Measurements from ENCODE around the gene PCDHGB6.
"Not testable (repeated sequence)": the region's sequence is repeated elsewhere in the genome, so short reads cannot be mapped to it uniquely, and the experiment has no call there.

DNA sequence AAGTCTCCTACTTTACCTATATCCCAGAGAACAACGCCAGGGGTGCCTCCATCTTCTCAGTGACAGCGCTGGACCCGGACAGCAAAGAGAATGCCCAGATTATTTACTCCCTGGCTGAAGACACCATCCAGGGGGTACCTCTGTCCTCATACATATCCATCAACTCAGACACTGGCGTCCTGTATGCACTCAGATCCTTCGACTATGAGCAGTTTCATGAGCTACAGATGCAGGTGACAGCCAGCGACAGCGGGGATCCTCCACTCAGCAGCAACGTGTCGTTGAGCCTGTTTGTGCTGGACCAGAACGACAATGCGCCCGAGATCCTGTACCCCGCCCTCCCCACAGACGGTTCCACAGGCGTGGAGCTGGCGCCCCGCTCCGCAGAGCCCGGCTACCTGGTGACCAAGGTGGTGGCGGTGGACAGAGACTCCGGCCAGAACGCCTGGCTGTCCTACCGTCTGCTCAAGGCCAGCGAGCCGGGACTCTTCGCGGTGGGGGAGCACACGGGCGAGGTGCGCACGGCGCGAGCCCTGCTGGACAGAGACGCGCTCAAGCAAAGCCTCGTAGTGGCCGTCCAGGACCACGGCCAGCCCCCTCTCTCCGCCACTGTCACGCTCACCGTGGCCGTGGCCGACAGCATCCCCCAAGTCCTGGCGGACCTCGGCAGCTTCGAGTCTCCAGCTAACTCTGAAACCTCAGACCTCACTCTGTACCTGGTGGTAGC is 6.9 kb downstream of the PCDHGB6 start:
- not testable (repeated sequence) for TF ChIP-seq SOX15 (CRISPR knock-in tag; IDR thresholded peaks at IDR 0.05); SMAD3 (CRISPR knock-in tag; IDR thresholded peaks at IDR 0.05; ENCODE audit: borderline replicate concordance); ESRRA (CRISPR knock-in tag; IDR thresholded peaks at IDR 0.05; ENCODE audit: borderline replicate concordance); ETV6 (CRISPR knock-in tag; IDR thresholded peaks at IDR 0.05); CREM (CRISPR knock-in tag; IDR thresholded peaks at IDR 0.05)
- TF ChIP-seq, protein P1, sequence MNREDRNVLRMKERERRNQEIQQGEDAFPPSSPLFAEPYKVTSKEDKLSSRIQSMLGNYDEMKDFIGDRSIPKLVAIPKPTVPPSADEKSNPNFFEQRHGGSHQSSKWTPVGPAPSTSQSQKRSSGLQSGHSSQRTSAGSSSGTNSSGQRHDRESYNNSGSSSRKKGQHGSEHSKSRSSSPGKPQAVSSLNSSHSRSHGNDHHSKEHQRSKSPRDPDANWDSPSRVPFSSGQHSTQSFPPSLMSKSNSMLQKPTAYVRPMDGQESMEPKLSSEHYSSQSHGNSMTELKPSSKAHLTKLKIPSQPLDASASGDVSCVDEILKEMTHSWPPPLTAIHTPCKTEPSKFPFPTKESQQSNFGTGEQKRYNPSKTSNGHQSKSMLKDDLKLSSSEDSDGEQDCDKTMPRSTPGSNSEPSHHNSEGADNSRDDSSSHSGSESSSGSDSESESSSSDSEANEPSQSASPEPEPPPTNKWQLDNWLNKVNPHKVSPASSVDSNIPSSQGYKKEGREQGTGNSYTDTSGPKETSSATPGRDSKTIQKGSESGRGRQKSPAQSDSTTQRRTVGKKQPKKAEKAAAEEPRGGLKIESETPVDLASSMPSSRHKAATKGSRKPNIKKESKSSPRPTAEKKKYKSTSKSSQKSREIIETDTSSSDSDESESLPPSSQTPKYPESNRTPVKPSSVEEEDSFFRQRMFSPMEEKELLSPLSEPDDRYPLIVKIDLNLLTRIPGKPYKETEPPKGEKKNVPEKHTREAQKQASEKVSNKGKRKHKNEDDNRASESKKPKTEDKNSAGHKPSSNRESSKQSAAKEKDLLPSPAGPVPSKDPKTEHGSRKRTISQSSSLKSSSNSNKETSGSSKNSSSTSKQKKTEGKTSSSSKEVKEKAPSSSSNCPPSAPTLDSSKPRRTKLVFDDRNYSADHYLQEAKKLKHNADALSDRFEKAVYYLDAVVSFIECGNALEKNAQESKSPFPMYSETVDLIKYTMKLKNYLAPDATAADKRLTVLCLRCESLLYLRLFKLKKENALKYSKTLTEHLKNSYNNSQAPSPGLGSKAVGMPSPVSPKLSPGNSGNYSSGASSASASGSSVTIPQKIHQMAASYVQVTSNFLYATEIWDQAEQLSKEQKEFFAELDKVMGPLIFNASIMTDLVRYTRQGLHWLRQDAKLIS (CRISPR knock-in tag; IDR thresholded peaks at IDR 0.05; ENCODE audit: borderline replicate concordance) = not testable (repeated sequence)
- TF ChIP-seq, protein P2, sequence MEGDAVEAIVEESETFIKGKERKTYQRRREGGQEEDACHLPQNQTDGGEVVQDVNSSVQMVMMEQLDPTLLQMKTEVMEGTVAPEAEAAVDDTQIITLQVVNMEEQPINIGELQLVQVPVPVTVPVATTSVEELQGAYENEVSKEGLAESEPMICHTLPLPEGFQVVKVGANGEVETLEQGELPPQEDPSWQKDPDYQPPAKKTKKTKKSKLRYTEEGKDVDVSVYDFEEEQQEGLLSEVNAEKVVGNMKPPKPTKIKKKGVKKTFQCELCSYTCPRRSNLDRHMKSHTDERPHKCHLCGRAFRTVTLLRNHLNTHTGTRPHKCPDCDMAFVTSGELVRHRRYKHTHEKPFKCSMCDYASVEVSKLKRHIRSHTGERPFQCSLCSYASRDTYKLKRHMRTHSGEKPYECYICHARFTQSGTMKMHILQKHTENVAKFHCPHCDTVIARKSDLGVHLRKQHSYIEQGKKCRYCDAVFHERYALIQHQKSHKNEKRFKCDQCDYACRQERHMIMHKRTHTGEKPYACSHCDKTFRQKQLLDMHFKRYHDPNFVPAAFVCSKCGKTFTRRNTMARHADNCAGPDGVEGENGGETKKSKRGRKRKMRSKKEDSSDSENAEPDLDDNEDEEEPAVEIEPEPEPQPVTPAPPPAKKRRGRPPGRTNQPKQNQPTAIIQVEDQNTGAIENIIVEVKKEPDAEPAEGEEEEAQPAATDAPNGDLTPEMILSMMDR (IDR thresholded peaks at IDR 0.05) = not testable (repeated sequence)
- TF ChIP-seq, protein P3, sequence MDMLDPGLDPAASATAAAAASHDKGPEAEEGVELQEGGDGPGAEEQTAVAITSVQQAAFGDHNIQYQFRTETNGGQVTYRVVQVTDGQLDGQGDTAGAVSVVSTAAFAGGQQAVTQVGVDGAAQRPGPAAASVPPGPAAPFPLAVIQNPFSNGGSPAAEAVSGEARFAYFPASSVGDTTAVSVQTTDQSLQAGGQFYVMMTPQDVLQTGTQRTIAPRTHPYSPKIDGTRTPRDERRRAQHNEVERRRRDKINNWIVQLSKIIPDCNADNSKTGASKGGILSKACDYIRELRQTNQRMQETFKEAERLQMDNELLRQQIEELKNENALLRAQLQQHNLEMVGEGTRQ (CRISPR knock-in tag; IDR thresholded peaks at IDR 0.05) = not testable (repeated sequence)
- TF ChIP-seq, protein P4, sequence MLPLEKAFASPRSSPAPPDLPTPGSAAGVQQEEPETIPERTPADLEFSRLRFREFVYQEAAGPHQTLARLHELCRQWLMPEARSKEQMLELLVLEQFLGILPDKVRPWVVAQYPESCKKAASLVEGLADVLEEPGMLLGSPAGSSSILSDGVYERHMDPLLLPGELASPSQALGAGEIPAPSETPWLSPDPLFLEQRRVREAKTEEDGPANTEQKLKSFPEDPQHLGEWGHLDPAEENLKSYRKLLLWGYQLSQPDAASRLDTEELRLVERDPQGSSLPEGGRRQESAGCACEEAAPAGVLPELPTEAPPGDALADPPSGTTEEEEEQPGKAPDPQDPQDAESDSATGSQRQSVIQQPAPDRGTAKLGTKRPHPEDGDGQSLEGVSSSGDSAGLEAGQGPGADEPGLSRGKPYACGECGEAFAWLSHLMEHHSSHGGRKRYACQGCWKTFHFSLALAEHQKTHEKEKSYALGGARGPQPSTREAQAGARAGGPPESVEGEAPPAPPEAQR (CRISPR knock-in tag; IDR thresholded peaks at IDR 0.05) = not testable (repeated sequence)

All from WTC11 (cell line).